Transverse colon (tissue), 4 donors: ENCODE results near the gene SLC51B. TPM values are rescaled to one million over a fixed set of nuclear protein-coding genes. Genes with fewer than 3 reads are reported as not detected.

Source experiments
- DNase-seq: peaks from one replicate; pipeline ENCODE4 v3.0.0-alpha.2; 2019
- H3K27ac ChIP-seq, 4 donors: fragments of 200-600 bp; sonication (generic); 2 replicates each; pipeline ENCODE4 v1.5.1; 2016 to 2018; ENCODE audit warnings: inconsistent platforms in 4 of 4
- H3K27me3 ChIP-seq: fragments of 200-600 bp; sonication (generic); 2 replicates; pipeline ENCODE4 v1.5.1; 2017; ENCODE audit warnings: inconsistent platforms
- H3K36me3 ChIP-seq, 4 donors: fragments of 200-600 bp; sonication (generic); 2 replicates each; pipeline ENCODE4 v1.5.1; 2017 to 2019; ENCODE audit warnings: inconsistent platforms in 4 of 4
- H3K4me1 ChIP-seq, 4 donors: fragments of 200-600 bp; sonication (generic); 2 replicates each; pipeline ENCODE4 v1.5.1; 2017 to 2020; ENCODE audit warnings: inconsistent platforms in 4 of 4
- H3K4me3 ChIP-seq, 4 donors: fragments of 200-600 bp; sonication (generic); 1 replicate in 1 of 4; 2 replicates in 3 of 4; pipeline versions ENCODE4 v1.5.1 to v1.6.1; 2017 to 2019; ENCODE audit warnings: inconsistent platforms in 4 of 4
- H3K9me3 ChIP-seq, 2 donors: fragments of 200-600 bp; sonication (generic); 2 replicates each; pipeline ENCODE4 v1.5.1; 2017 to 2019; ENCODE audit warnings: inconsistent platforms in 2 of 2
- CTCF ChIP-seq, 5 experiments: fragments of 200-600 bp in 3 of 5; fragments of 450-650 bp in 2 of 5; sonication (generic) in 3 of 5; IDR thresholded peaks; 1 replicate in 2 of 5; 2 replicates in 3 of 5; pipeline ENCODE4 v1.5.1; 2016 to 2017; ENCODE audit warnings: antibody characterized with exemption in 5 of 5, inconsistent platforms in 3 of 5, mild to moderate bottlenecking in 2 of 5, moderate library complexity in 1 of 5
- EP300 ChIP-seq: sonication (generic); formaldehyde crosslinking; IDR thresholded peaks from one replicate; pipeline ENCODE4 v1.6.1; 2017; ENCODE audit warnings: antibody characterized with exemption, low read depth
- POLR2A ChIP-seq: fragments of 450-650 bp; IDR thresholded peaks from one replicate; pipeline ENCODE4 v1.6.1; 2016; ENCODE audit warnings: antibody characterized with exemption, mild to moderate bottlenecking, moderate library complexity
- POLR2AphosphoS5 ChIP-seq, 3 donors: sonication (generic); formaldehyde crosslinking; IDR thresholded peaks; one replicate each; pipeline ENCODE4 v1.6.1; 2016; ENCODE audit warnings: antibody characterized with exemption in 3 of 3
- WGBS, 2 donors: methylation state at CpG; one replicate each; pipeline ENCODE4 v1.1.5; 2018; ENCODE audit warnings: low coverage in 1 of 2; 5-methylcytosine and 5-hydroxymethylcytosine counted together
- in situ Hi-C, 4 donors: fragments of 200-750 bp; cut with MboI; loops; one replicate each; pipeline versions ENCODE4 v1.15.0 to v1.15.1; 2017; ENCODE audit warnings: low sequenced_read_pairs in 3 of 4, low pct_ligation_motif_present in 1 of 4, low pct_unique_long_range_greater_than_20kb in 1 of 4
- intact Hi-C: fragments of 100-400 bp; cut with DNase I; formaldehyde crosslinking; loops from one replicate; pipeline ENCODE4 v1.15.1; 2023; ENCODE audit warnings: low total_unique reads
- total RNA-seq, 4 donors: library from RNA; depleted of rRNA; stranded (reverse); fragments of >200 nt; gene quantifications; one replicate each; pipeline ENCODE4 v1.1.0, GENCODE V29; 2016

Gene SLC51B
- total RNA-seq, 4 donors from 2014 or later, result 3.4 to 150 (median 121) TPM

DNA sequence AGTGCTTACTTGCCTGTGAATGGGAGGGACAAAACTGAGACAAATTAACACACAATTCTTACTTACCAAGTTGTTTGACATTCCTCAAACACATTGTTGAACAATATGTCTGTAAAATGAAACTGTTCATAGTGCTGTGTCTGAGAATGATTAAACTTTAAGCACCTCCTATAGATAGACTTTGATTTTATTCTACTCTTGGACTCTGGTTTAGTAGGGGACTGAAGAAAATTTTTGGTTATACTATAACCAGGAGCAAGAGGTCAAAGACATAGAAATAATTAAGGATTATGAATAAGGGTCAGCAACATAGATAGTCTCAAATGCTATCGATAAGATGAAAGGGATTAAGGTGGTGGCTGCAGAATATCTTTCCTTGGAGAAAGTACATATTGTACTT, 7.9 kb upstream of the SLC51B start:
- WGBS, 2 donors, result 42 to 44% methylated on average over 1 of the region's 1 CpG
- peak overlapping the region; percentile 51 to 69 (median 58) for H3K27ac ChIP-seq
- no peaks in the 10 kb centered on the region for H3K36me3 ChIP-seq
- H3K27me3 ChIP-seq, result no peaks in the 10 kb centered on the region
- H3K4me1 ChIP-seq, result peaks cover 2 to 36% (median 15%) of the 10 kb centered on the region in 4 donors
- no peaks in the 10 kb centered on the region for H3K9me3 ChIP-seq
- H3K4me3 ChIP-seq, result no peak overlapping the region
- in situ Hi-C loops (loop anchor here in 3 of 4 donors (10.0 to 25.0 kb wide), 3 partner anchors 47 to 250 kb away; partner anchors contain the start of genes PARP16 (in 3 of the 3) and RNU5A-1 (in 3 of the 3)), intact Hi-C loops (no loop called here)
- TF ChIP-seq POLR2A (no peak), POLR2AphosphoS5 (IDR thresholded peaks at IDR 0.05) (no peak), EP300 (no peak), CTCF (IDR thresholded peaks at IDR 0.05) (no peak)
- DNase-seq, result no peak

DNA sequence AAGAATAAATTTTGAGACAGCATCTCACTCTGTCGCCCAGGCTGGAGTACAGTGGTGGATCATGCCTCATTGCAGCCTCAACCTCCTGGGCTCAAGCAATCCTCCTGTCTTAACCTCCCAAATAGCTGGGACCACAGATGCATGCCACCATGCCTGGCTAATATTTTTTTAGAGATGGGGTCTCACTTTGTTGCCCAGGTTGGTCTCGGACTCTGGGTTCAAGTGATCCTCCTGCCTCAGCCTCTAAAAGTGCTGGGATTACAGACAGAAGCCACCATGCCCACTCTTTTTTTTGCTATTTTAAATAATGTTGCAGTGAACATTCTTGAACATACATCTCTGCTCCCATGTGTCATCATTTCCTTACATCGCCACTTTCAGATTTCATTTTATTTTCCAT, 6.8 kb upstream of the SLC51B start:
- Histone ChIP-seq H3K9me3 (no peaks in the 10 kb centered on the region), H3K27ac (no peak overlapping the region), H3K36me3 (no peaks in the 10 kb centered on the region), H3K4me1 (peaks cover 7 to 39% (median 22%) of the 10 kb centered on the region in 4 donors), H3K4me3 (no peak overlapping the region), H3K27me3 (no peaks in the 10 kb centered on the region)
- in situ Hi-C loops, result loop anchor here in 3 of 4 donors (10.0 to 25.0 kb wide), 3 partner anchors 46 to 249 kb away; partner anchors contain the start of genes PARP16 (in 3 of the 3) and RNU5A-1 (in 3 of the 3)
- intact Hi-C loops, result no loop called here
- TF ChIP-seq EP300 (no peak), CTCF (IDR thresholded peaks at IDR 0.05) (no peak), POLR2AphosphoS5 (IDR thresholded peaks at IDR 0.05) (no peak), POLR2A (no peak)
- DNase-seq, result no peak
- 97 to 100% methylated on average over 1 to 3 of the region's 3 CpGs for WGBS, 2 donors

- TF ChIP-seq CTCF (IDR thresholded peaks at IDR 0.05) (no peak), POLR2A (no peak)
- DNase-seq, result no peak
- intact Hi-C loops, result no loop called here
- Histone ChIP-seq H3K4me1 (peaks cover 7 to 39% (median 24%) of the 10 kb centered on the region in 4 donors), H3K9me3 (no peaks in the 10 kb centered on the region), H3K27me3 (no peaks in the 10 kb centered on the region), H3K4me3 (no peak overlapping the region), H3K27ac (no peak overlapping the region), H3K36me3 (no peaks in the 10 kb centered on the region)
- WGBS, 2 donors, result 29 to 81% methylated on average over 1 to 5 of the region's 5 CpGs
- in situ Hi-C loops, result loop anchor here in 3 of 4 donors (10.0 to 25.0 kb wide), 3 partner anchors 46 to 248 kb away; partner anchors contain the start of genes PARP16 (in 3 of the 3) and RNU5A-1 (in 3 of the 3)
These were observed 6.4 kb upstream of the SLC51B start for GRCh38 chr15:65038836-65039235.

GRCh38 chr15:65040461-65040860, 4.7 kb upstream of the SLC51B start:
- Histone ChIP-seq H3K4me3 (no peak overlapping the region), H3K4me1 (peaks cover 7 to 53% (median 38%) of the 10 kb centered on the region in 4 donors), H3K36me3 (no peaks in the 10 kb centered on the region), H3K27me3 (no peaks in the 10 kb centered on the region), H3K27ac (no peak overlapping the region), H3K9me3 (no peaks in the 10 kb centered on the region)
- WGBS, 2 donors, result 77 to 93% methylated on average over 6 of the region's 6 CpGs
- TF ChIP-seq POLR2A (no peak), POLR2AphosphoS5 (IDR thresholded peaks at IDR 0.05) (no peak), CTCF (IDR thresholded peaks at IDR 0.05) (no peak), EP300 (no peak)
- intact Hi-C loops (no loop called here), in situ Hi-C loops (loop anchor here in 3 of 4 donors (25.0 kb wide), 1 partner anchor 247 kb away; the partner anchor contains the start of genes PARP16 (in 3 of the 3) and RNU5A-1 (in 3 of the 3))
- no peak for DNase-seq
